NCI-H2196 (cell line): ENCODE measurements around the gene MGAT4A.
"Not testable (repeated sequence)": the region's sequence is repeated elsewhere in the genome, so short reads cannot be mapped to it uniquely, and the experiment has no call there.

Experiments
- DNase-seq: peaks from one replicate; lab custom pipeline; 2025; ENCODE audit not compliant: unreplicated experiment; lab: John Stamatoyannopoulos, UW

The MGAT4A gene

DNA sequence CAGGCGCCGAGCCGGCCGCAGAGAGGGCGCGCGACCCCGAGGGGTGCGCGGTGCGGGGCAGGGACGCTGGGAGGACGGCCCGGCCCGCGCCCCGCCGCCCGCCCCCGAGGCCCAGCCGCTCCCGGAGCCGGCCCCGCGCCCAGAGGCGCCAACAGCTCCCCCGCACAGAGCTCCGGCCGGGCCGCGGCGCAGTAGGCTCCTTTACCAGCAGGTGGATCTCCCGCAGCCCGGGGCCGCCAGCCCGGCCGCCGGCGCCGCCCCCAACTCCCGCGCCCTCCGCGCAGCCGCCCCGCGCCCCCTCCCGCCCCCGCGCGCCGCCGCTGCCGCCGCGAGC is 258 bp downstream of the MGAT4A start:
- peak; percentile 65 for DNase-seq

DNA sequence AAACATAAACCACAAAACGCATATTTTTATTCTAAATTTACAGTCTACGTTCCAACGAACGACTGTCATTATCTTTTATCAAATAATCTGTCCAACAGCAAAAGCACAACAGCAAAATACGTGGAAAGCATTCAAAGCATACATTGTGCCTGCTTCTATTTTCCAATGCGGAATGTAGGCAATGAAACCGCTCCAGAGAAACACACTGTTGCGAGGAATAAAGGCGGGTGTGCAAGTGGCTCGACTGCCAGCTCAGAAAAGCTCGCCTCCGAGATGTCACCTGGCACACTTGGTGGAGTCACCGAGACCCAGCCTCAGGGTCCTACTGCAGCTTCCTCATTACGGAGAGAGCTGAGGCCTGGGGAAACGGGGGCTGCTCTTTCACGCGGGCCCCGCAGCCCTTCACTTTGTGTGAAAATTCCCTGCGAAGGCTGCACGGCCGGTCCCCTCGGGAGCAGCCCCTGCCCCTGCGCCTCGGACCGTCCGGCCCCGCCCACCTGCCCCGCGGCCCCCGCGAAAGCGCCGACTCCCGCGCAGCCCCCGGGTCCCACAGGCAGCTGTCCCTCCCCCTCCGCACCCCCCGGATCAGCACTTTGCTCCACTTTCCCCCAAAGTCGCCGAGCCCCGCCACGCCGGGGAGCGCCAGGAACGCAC is 752 bp downstream of the MGAT4A start:
- peak; percentile 37 for DNase-seq

DNA sequence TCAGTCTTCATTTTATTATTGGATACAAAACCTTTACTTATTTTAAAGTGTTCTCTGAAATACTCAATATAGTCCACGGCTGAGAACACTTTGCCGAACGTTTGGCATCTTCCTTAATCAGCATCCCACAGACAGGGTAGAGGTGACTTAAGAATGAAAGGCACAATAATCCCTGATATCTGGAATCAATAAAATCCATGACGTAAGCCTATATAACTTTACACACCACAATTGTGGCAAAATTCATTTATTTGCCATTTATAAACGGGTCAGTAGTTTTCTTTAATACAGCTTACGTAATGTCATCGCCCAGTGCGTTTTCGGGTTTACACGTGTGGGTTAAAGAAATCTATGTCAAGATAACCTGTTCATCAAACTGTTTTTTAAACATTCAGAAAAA is 1.3 kb downstream of the MGAT4A start:
- no peak for DNase-seq

DNA sequence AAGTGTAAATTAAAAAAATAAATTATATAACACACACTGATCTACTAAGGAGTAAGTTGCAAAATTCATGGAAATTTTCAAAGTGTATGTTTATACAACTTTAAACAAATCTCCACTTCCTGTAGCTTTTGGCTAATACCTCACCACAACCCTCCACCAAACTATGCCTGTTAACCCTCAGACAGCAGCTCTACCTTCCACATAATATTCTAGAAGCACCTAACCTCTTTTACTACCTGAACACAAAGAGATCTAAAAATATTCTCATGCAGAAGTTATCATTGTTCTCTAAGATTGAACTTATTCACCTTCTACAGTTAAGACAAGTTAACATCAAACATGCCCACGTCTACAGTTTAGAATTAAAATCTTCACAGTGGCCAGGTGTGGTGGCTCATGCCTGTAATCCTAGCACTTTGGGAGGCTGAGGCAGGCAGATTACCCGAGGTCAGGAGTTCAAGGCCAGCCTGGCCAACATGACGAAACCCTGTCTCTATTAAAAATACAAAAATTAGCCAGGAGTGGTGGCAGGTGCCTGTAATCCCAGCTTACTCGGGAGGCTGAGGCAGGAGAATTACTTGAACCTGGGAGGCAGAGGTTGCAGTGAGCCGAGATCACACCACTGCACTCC is 2.7 kb downstream of the MGAT4A start:
- DNase-seq, result not testable (repeated sequence)

DNA sequence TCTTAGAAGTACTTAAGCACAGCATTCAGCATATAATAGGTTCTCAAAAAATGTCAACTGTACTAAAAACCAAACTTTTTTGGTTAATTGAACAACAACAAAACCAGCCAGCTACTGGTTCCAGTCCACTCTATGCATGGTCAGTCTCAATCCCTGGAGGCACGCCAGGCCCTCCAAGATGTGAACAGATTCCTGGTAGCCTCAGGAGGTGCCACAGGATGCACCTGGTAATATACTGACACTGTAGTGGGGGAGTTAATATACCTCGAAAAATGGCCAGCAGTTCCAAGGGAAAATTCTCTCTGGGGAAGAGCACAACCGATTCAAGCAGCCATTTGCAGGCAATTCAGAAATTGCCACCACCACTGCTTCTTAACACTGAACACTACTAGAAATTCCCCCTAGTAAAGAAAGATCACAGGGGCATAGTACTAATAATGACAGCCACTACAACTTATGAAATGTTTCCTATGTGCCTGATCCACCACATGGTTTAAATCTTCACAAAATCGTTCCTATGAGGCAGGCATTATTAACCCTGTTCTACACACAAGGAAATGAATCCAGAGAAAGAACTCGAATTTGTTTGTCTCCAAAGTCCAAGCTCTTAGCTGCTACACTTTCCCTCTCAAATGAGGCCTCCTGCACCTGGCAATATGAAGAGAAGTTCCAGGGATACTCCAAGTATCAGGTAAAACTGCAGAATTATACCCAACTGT is 3.4 kb downstream of the MGAT4A start:
- DNase-seq, result peak; percentile 64

DNA sequence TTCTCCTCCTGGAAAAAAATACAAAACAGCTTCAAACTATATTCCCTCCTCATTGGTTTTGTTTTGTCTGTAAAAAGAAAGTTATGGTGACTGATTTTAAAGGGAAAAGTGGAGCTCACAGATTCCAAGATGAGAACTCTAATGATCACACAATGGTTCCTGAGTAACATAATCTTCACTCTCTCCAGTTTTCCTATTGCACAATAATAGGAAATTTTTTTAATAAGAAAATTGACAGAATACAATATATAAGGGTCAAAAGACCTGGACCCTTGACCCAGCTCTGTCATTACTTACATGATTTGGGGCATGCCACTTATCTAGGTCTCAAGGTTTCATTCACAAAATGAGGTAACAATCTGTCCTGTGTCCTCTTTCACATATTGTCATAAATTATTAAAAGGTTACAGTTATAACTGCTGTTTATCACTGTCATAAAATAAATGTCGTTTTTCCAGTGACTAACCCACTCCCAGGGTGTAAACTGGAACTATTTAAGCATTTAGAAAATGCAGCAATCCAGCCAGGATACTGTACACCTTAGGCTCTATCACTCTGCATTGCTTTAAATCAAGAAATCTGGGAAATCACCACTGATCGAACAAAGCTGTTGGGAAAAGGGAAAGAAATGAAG is 4.1 kb downstream of the MGAT4A start:
- DNase-seq, result no peak

DNA sequence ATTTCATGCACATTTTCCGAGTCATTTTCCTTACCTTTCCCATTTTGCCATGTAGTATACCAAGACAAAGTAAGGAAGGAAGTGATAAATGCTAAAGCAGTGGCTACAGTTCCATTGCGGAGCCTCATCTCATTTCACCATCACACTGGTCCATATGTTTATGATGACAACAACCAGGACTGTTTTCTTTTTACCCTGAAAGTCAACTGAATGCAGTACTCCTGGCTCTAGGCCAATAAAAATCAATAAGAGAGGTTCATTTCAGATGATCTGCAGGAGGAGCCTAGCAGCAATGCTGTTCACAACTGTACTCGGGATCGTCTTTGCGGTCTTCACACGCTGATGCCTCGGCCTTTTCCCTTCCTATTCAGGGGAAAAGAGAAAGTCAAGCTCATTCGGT is 4.7 kb downstream of the MGAT4A start:
- DNase-seq, result no peak

DNA sequence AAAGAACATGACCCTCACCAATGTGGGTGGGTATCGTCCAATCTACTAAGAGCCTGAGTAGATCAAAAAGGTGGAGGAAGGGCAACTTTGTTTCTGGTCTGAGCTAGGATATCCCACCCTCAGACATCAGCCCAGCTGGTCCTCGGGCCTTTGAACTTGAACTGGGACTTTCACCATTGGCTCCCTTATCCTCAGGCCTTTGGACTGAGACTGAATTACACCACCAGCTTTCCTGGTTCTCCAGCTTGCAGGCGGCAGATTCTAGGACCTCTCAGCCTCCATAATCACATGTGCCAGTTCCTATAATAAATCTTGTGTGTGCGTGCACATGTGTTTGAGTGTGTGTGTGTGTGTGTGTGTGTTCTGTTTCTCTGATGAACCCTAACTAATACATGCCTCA is 10.6 kb downstream of the MGAT4A start:
- DNase-seq, result no peak

DNA sequence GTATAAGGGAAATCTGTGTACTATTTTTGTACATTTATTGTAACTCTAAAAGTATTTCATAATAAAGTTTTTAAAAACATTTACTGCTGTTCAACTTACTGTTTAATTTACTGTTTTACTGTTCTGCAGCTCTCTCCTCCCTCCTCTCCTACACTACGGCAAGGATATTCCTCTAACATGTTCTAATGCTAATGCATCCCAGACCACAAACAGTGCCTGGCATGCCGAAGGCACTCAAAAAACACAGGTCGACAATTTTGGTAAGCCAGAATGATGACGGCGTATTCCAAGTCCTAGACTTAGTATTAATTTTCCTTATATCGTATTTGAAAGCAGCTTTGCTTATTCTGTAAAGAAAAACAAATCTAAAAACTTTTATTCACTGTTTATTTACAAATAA is 13.3 kb downstream of the MGAT4A start:
- no peak for DNase-seq

DNA sequence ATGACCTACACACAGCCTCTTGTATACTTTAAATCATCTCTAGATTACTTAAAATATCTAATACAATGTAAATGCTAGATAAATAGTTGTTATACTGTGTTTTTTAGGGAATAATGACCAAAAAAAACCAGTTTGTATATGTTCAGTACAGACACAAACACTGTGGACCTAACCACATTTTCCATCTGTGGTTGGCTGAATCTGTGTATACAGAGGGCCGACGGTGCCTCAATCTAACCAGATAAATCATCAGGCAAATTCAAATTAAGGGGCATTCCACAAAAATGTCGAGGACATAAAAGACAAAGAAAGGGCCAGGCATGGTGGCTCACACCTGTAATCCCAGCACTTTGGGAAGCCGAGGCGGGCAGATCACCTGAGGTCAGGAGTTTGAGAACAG is 14.1 kb downstream of the MGAT4A start:
- no peak for DNase-seq

DNA sequence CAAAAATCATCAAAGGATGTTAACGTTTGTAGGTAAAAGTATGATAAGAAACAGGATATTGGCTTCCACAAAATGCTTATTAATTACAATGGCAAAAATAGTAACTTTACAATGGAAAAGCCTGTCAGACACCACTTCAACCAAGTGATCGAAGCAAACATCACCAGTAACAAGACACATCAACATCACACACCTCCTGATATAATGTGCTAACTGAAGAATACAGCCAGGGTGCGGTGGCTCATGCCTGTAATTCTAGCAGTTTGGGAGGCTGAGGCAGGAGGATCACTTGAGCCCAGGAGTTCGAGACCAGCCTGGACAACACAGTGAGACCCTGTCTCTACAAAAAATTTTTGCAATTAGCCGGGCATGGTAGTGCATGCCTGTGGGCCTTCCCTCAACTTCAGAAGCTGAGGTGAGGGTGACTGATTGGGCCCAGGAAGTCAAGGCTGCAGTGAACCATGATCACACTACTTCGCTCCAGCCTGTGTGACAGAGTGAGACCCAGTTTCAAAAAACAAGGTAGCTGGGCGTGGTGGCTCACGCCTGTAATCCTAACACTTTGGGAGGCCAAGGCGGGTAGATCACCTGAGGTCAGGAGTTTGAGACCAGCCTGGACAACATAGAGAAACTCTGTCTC is 15.0 kb downstream of the MGAT4A start:
- DNase-seq, result no peak

DNA sequence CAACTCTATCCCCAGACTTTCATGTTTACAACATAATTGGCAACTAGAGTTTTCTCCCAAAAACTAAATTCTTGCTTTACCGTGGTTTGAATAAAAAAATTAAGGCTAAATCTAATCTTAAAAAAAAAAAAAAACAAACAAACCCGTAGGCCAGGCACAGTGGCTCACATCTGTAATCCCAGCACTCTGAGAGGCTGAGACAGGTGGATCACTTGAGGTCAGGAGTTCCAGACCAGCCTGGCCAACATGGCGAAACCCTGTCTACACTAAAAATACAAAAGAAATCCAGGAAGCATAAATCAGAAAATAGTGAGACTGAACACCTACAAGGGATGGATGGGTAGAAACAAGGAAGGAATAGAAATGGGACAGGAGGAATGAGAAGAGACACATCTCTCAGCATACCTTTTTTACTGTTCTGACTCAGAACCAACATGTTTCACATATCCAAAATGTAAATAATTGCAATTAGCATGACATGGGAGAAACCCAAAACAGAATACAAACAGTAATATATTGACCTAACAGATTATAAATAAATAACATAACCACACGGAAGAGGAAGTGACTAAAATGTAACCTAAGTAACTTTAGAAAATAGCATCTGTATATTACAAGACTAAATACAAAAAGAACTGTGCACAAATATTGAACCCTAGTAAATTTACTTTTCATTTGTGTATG is 17.5 kb downstream of the MGAT4A start:
- no peak for DNase-seq

DNA sequence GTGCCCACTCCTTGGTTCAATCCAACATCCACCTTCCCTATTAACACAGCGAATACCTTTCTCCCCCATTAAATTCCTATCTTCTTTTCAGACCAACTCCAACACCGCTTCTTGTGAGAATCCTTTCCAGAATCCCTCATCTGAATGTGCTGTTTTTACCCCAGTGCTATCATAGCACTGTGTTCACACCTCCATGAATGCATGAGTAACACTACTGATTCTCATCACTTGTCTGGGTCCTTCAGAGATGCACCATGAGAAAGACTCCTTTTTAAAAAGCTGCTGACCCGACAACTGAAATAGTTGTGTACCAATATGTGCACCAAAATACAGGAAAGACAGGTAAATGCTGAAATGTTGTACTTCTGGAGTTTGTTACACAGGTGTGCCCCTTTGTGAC is 18.8 kb downstream of the MGAT4A start:
- DNase-seq, result no peak

DNA sequence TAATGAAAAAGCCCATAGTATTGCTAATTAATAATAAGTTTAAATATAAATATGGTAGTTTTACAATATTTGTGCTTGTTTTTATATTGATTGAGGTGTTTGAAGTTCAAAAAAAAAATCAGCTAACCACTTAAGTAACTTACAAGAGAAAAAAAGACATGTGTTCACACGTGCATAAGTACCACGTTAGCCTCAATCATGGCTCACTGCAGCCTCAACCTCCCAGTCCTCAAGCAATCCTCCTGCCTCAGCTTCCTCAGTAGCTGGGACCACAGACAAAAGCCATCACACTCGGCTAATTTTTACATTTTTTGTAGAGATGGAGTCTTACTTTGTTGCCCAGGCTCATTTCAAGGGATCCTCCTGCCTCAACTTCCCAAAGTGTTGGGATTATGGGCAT is 19.4 kb downstream of the MGAT4A start:
- DNase-seq, result no peak

DNA sequence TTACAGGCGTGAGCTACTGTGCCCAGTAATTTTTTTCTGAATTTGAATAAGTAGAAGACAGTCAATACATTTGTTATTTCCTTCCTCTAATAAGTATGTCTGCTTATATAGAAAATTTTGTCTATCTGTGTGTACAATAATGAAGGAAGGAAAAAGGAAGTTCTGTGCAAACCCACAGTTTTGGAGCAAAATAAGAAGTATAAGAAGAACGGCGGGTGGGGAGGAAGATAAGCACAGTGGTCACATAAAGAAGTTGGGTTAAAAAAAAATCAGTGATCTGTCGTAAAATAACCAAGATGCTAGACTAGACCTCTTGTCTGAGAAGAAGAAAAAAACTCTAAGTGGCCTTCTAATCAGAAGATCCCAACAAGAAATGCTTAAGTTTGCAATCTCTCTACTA is 20.2 kb downstream of the MGAT4A start:
- no peak for DNase-seq

DNA sequence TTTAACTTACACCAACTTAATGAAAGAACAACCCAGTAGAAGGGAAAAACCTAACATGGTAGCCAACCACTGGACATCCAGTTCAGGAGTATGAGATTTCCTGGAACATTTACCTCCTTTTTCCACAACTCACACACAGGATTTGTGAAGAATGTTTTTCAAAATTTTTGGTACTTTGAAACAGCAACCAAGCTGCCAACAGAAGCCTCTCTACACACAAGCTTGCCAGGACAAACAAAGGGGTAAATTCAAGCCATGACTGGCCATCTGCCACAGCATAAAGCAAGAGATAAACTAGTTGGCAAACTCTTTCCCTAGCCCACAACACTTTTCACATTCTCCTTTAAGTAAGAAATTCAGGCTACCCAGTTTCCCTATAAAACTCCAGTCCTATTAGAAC is 21.4 kb downstream of the MGAT4A start:
- peak; percentile 60 for DNase-seq

DNA sequence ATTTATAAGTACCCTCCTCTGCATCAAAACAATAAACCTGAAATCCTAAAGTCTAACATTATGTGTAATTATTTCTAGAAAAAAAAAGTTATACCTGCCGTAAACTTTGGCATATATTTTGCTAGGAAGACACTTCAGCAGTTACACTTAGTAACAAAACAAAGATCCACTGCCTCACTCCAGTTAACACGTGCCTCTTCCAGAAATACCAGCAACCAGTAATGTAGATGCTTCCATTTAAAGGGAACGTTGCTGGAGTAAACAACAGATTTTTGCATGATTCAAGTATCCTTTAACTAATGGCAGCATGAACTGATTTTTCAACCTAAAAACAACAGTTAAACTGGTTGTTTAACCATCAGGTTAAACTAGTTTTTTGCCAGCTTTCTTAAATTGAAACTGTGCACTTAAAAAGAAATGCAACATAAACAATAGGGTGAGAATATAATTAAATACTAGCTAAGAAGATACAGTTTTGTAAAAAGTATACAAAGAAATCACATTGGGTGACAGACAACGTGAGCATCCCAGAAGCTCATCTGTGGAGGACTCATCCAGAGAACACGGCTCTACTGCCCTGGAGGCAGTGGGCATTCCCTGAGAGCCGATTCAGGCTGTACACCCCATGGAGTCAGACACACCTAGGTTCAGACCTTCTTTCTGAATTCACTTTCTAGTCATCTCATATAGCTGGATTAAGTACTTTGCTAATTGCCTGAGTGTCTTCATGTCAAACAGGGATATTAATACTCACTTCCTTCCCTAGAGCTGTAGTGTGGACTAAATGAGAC is 22.3 kb downstream of the MGAT4A start:
- DNase-seq, result no peak

DNA sequence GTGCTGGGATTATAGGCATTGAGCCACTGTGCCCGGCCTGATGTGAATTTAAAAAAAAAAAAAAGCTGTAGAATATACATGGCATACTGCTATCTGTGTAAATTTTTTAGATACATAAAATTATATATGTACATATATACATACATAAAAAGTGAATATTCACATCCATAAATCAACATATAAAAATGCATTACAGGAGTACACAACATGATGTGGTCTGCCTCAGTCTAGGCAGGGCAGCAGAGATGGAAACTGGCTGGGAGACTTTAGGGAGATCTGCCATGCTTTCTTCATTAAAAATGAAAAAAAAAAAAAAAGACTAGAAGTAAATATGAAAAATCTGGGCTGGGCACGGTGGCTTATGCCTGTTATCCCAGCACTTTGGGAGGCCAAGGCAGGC is 24.3 kb downstream of the MGAT4A start:
- DNase-seq, result no peak

DNA sequence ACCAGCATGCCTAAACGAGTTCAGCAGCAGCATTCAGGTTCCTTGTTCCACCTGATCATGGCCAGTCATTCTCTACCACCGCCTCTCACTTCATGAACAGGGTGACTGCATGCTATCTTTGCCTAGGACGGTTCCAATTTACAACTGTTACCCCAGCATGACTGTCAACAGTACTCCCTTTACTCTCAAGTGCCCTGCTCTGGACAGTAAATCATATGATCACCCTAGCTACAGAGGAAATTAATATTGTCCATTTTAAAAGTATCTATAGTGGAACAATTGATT is 25.7 kb downstream of the MGAT4A start:
- no peak for DNase-seq

DNA sequence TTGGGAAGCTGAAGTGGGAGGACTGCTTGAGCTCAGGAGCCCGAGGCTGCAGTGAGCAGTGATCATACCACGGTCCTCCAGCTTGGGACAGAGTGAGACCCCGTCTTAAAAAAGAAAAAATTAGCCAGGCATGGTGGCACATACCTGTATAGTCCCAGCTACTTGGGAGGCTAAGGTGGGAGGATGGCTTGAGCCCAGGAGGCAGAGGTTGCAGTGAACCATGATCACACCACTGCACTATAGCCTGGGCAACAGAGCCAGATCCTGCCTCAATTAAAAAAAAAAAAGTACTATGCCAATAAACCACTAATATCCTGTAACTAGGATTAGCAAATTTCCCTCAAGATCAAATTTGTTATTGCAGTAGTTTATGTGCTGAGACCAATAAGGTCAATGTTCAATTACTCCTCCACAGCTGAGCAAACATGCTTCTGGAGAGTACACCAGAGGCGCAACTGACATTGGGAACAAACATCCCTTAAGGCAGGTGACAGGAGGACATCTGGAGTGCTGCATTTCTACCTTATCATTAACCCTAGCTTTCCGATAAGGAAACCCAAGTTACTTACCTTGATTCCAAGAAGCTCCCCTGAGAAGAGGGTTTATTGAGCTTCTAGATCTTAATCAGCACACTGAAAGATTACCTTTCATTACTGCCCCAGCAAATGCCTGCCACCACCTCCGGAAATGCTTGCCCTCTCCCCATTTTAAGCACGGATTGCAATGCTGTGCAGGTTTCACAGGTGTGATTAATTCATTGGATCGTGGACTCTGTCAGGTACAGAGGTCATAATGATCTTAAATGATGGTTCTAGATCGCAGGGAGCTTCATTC is 26.2 kb downstream of the MGAT4A start:
- DNase-seq, result peak; percentile 77
